HK-2 (cell line): Measurements from ENCODE around the gene LRP5.
"Not testable (repeated sequence)": the region's sequence is repeated elsewhere in the genome, so short reads cannot be mapped to it uniquely, and the experiment has no call there.

Experiments
- DNase-seq: peaks from one replicate; pipeline ENCODE4 v3.0.0-alpha.2; 2018; ENCODE audit not compliant: unreplicated experiment

LRP5 gene

GRCh38 chr11:68328374-68329091, 16.1 kb downstream of the LRP5 start:
- no peak for DNase-seq

DNA sequence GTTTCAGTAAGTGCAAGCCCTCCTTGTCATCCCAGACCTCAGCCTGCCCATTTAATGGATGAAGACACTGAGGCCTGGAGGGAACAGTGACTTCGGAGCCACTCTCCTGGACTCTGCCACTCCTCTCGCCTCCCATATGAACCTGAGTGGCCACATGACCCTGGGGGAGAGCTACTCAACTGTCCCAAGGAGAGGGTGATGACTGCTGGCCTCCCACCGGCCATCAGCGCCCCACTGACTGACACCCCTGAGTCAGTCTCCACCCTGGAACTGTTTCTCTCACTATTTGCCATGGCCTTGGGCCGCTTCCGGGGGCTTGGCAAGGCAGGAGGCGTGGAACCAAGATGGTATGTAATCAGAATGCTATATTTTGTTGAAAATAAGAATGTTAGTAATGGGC, 17.1 kb downstream of the LRP5 start:
- no peak for DNase-seq

DNA sequence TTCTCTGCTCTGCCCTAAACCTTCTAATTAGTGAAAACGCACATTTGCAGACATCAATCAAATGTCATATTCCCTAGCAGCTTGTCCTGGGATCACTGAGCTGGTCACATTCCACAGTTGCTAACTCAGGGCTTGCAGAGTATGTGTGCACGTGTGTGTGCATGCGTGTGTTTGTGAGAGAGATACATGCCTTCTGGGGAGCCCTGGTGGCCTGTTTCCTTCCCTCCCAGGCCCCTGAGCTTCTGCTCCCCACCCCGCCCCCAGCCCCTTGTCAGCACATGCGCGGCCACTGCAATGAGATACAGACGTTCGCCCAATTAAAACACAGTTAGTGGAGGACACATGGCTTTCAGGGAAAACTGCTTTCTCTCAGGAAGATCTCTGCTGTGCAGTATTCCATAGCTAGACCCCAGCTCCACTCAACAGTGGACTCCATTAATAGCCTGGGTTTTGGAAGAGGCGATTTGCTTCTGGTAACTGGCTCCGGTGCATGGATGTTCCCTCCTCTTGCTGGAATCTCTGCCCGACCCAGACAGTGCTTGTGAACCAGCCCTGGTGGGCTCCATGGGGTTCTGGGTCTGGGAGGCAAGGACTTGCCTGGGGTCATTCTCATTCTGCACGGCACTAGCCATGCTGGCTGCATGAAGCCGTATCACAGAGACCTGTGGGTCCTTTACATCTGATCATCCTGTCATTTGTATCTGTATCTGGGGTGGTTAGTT, 17.7 kb downstream of the LRP5 start:
- no peak for DNase-seq

- no peak for DNase-seq
These were observed 18.4 kb downstream of the LRP5 start for GRCh38 chr11:68330700-68331337.

GRCh38 chr11:68331338-68331947, 19.1 kb downstream of the LRP5 start:
- DNase-seq, result no peak

DNA sequence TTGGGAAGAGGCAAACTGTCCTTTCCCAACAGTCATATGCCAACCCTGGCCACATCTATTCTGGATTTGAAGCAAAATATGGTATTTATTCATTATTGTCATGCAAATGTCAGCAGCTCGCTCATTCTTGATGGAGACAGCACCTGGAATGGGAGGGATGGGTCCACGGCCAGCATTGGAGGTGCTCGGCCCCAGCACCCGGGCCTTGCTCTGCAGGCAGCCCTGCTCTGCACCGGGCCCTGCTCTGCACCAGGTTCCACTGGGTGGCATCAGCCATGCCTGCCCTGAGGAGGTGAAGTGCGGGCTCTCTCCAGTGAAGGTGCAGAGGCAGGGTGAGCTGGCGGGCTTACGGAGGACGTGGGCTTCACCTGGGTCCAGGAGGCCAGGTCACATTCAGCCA, 19.8 kb downstream of the LRP5 start:
- DNase-seq, result no peak

DNA sequence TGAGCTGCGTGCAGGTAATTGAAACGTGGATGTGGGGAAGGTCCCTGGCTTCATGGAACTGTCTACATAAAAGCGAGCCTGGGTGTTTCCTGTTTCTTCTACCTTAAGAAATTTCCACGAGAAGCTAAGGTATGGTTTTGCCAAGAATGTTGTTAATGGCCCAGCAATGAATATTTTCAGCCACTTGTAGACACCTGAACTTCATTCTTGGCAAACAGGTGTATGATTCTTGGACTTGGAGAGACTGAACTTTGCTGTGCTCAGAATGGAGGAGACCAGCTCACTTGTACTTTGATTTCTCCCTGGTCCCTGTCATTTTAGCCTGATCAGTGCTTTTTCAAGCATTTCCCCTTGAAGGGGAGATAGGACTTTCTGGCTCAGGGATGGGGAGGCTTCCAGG, 20.8 kb downstream of the LRP5 start:
- no peak for DNase-seq

- no peak for DNase-seq
These were observed 22.5 kb downstream of the LRP5 start for GRCh38 chr11:68334923-68335322.

- no peak for DNase-seq
These were observed 23.3 kb downstream of the LRP5 start for GRCh38 chr11:68335683-68336082.

GRCh38 chr11:68336716-68337115, 24.3 kb downstream of the LRP5 start:
- DNase-seq, result no peak

DNA sequence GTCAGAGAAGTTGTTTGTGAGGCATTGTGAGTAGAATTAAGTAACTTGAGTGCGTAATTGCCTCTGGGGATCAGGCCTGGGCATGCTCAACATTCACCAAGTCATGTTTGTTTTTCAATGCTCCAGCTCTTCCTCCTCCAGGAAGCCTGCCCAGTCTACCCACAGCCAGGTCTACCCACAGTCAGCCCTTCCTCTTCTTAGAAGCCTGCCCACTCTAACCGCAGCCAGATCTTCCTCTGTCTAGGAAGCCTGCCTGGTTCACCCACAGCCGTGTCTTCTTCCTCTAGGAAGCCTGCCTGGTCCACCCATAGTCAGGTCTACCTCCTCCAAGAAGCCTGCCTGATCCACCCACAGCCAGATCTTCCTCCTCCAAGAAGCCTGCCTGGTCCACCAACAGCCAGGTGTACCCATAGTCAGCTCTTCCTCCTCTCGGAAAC, 25.0 kb downstream of the LRP5 start:
- DNase-seq, result no peak

GRCh38 chr11:68338051-68338780, 25.8 kb downstream of the LRP5 start:
- no peak for DNase-seq

DNA sequence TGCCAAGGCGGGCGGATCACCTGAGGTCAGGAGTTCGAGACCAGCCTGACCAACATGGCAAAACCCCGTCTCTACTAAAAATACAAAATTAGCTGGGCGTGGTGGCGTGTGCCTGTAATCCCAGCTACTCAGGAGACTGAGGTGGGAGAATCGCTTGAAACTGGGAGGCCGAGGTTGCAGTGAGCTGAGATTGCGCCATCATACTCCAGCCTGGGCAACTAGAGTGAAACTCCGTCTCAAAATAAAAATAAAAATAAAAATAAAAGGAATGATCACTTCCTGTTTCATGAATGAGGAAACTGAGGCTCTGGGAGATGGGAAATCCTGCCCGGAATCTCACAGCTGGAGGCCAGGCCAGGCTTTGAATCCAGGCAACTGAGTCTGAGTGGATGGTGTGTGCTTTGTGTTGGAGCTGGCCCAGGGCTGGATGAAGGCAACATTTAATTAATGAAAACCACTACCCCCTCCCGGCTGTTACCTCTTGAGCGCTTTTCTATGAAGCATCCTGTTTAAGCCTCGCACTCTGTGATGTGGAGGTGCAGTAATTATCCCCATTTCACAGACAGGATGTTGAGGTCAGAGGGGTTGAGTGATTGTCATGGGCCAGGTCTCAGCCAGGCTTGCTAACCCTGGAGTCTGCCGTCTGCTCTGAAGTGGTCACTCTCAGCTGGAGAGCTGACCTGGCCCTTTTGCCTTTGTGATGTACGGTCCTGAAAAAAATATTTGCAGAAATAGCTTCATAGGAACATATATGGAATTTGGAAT, 27.8 kb downstream of the LRP5 start:
- no peak for DNase-seq

GRCh38 chr11:68340784-68341556, 28.6 kb downstream of the LRP5 start:
- no peak for DNase-seq

- no peak for DNase-seq
These were observed 29.4 kb downstream of the LRP5 start for GRCh38 chr11:68341557-68342458.

GRCh38 chr11:68342459-68343158, 30.2 kb downstream of the LRP5 start:
- DNase-seq, result no peak

- DNase-seq, result no peak
These were observed 31.4 kb downstream of the LRP5 start for GRCh38 chr11:68343761-68344256.

- not testable (repeated sequence) for DNase-seq
These were observed 32.4 kb downstream of the LRP5 start for GRCh38 chr11:68344821-68345220.
